Natural killer cell (primary cell): ENCODE measurements around the gene CASP1. TPM values are rescaled to one million over a fixed set of nuclear protein-coding genes. Genes with fewer than 3 reads are reported as not detected.

ENCODE experiments used
- ATAC-seq, 3 donors: fragments of 150-1000 bp in 2 of 3; fragments of 200-7000 bp in 1 of 3; cut with Tn5 transposase; 1 replicate in 1 of 3; 2 replicates in 2 of 3; pipeline ENCODE4 v1.10.0; 2021; ENCODE audit warnings: mild to moderate bottlenecking in 2 of 3, moderate library complexity in 2 of 3
- DNase-seq, 2 donors: peaks; one replicate each; pipeline versions ENCODE4 v3.0.0 to v3.0.0-alpha.2; 2013 to 2021; ENCODE audit warnings: mixed read lengths in 1 of 2
- H3K27ac ChIP-seq: one replicate; pipeline ENCODE4 v1.5.1; 2013; ENCODE audit warnings: mild to moderate bottlenecking, low read length
- H3K27me3 ChIP-seq: one replicate; pipeline ENCODE4 v1.6.1; 2013; ENCODE audit warnings: low read length; ENCODE audit not compliant: control insufficient read depth, insufficient read depth
- H3K36me3 ChIP-seq: one replicate; pipeline ENCODE4 v1.6.1; 2013; ENCODE audit warnings: low read length; ENCODE audit not compliant: control insufficient read depth, insufficient read depth
- H3K4me1 ChIP-seq: one replicate; pipeline ENCODE4 v1.6.1; 2013; ENCODE audit warnings: low read length; ENCODE audit not compliant: control insufficient read depth, insufficient read depth
- H3K4me3 ChIP-seq: one replicate; pipeline ENCODE4 v1.5.1; 2013; ENCODE audit warnings: low read length
- H3K9me3 ChIP-seq: one replicate; pipeline ENCODE4 v1.6.1; 2013; ENCODE audit warnings: low read length; ENCODE audit not compliant: control insufficient read depth, insufficient read depth
- H3K27ac Mint-ChIP-seq, 2 donors: one replicate each; pipeline ENCODE4 v1.8.0; 2022; ENCODE audit warnings: mild to moderate bottlenecking in 2 of 2, mixed read lengths in 2 of 2, moderate library complexity in 1 of 2
- H3K27me3 Mint-ChIP-seq, 2 donors: one replicate each; pipeline ENCODE4 v1.8.0; 2022; ENCODE audit warnings: low read depth in 2 of 2, mixed read lengths in 2 of 2
- H3K36me3 Mint-ChIP-seq: one replicate; pipeline ENCODE4 v1.8.0; 2022; ENCODE audit warnings: mixed read lengths
- H3K4me1 Mint-ChIP-seq, 2 donors: one replicate each; pipeline ENCODE4 v1.8.0; 2022; ENCODE audit warnings: mixed read lengths in 2 of 2
- H3K4me3 Mint-ChIP-seq: one replicate; pipeline ENCODE4 v1.8.0; 2022; ENCODE audit warnings: mild to moderate bottlenecking, moderate library complexity, mixed read lengths
- H3K9me3 Mint-ChIP-seq, 2 donors: one replicate each; pipeline ENCODE4 v1.8.0; 2022; ENCODE audit warnings: mixed read lengths in 2 of 2
- WGBS: methylation state at CpG from one replicate; pipeline ENCODE4 v1.1.7; 2013; ENCODE audit warnings: missing lambda C conversion rate; ENCODE audit not compliant: insufficient coverage; 5-methylcytosine and 5-hydroxymethylcytosine counted together
- intact Hi-C: fragments of 100-400 bp; cut with micrococcal nuclease; formaldehyde crosslinking; loops from one replicate; pipeline ENCODE4 v1.14.2; 2022
- total RNA-seq, 4 donors: library from RNA; stranded (reverse); fragments of 120-200 nt in 1 of 4; gene quantifications; one replicate each; pipeline versions ENCODE4 v1.2.3 to v1.2.4, GENCODE V29; 2013 to 2022
- TF ChIP-seq, protein P1 (sequence below): fragments of 200-600 bp; IDR thresholded peaks from one replicate; pipeline ENCODE4 v1.8.0; 2022; ENCODE audit warnings: antibody characterized with exemption

The CASP1 gene
- total RNA-seq, 3 donors from 2014 or later (not counting 1 experiment from before 2014, with no cell fraction given): 89.3 to 117 (median 93.8) TPM

DNA sequence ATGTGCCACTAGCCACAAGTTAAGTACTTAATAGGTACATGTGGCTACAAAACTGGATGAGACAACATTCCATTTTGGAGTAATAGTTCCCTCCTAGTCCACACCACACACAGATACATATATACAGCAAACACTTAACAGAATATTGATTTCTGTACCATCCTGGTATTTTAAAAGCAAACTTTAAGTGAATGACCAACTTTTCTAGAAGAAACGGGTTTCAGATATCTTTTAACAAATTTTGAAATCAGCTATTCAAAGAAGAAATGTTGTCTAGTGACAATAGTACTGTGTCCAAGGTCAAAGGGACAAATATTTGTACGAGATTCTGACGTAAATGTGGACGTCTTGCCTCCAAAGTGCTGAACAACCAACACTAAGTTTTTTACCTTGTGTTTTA is 22.5 kb upstream of the CASP1 start:
- ATAC-seq (no peak), DNase-seq (no peak)
- intact Hi-C loops: no loop called here
- TF ChIP-seq, protein P1, sequence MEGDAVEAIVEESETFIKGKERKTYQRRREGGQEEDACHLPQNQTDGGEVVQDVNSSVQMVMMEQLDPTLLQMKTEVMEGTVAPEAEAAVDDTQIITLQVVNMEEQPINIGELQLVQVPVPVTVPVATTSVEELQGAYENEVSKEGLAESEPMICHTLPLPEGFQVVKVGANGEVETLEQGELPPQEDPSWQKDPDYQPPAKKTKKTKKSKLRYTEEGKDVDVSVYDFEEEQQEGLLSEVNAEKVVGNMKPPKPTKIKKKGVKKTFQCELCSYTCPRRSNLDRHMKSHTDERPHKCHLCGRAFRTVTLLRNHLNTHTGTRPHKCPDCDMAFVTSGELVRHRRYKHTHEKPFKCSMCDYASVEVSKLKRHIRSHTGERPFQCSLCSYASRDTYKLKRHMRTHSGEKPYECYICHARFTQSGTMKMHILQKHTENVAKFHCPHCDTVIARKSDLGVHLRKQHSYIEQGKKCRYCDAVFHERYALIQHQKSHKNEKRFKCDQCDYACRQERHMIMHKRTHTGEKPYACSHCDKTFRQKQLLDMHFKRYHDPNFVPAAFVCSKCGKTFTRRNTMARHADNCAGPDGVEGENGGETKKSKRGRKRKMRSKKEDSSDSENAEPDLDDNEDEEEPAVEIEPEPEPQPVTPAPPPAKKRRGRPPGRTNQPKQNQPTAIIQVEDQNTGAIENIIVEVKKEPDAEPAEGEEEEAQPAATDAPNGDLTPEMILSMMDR: no peak
- Mint-ChIP-seq H3K9me3 (no peaks in the 10 kb centered on the region), H3K27me3 (peaks cover 5 to 7% of the 10 kb centered on the region in 2 donors), H3K36me3 (no peaks in the 10 kb centered on the region), H3K27ac (no peak overlapping the region), H3K4me3 (no peak overlapping the region), H3K4me1 (no peaks in the 10 kb centered on the region)
- no peaks in the 10 kb centered on the region for H3K9me3 ChIP-seq
- no peaks in the 10 kb centered on the region for H3K4me1 ChIP-seq
- WGBS: 63% methylated on average over 4 of the region's 4 CpGs
- H3K27me3 ChIP-seq: no peaks in the 10 kb centered on the region
- no peak overlapping the region for H3K27ac ChIP-seq
- no peak overlapping the region for H3K4me3 ChIP-seq
- no peaks in the 10 kb centered on the region for H3K36me3 ChIP-seq

DNA sequence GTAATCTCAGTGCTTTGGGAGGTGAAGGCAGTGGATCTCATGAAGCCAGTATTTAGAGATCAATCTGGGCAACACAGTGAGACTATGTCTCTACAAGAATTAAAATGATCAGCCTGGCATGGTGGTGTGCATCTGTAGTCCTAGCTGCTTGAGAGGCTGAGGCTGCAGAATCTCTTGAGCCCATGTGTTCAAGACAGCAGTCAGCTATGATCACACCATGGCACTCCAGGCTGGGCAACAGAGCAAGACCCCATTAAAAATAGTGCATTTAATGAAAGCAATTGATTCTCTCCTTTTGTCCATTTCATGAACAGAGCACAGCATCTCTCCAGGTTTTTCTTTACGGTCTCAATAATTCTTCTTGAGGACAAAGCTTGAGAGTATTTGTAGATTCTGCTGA is 21.5 kb upstream of the CASP1 start:
- H3K27ac ChIP-seq: no peak overlapping the region
- peaks cover 5 to 7% of the 10 kb centered on the region in 2 donors for H3K27me3 Mint-ChIP-seq
- intact Hi-C loops: no loop called here
- no peak overlapping the region for H3K27ac Mint-ChIP-seq
- no peaks in the 10 kb centered on the region for H3K36me3 ChIP-seq
- no peak overlapping the region for H3K4me3 Mint-ChIP-seq
- TF ChIP-seq, protein P1: no peak
- no peaks in the 10 kb centered on the region for H3K27me3 ChIP-seq
- H3K36me3 Mint-ChIP-seq: no peaks in the 10 kb centered on the region
- H3K9me3 Mint-ChIP-seq: no peaks in the 10 kb centered on the region
- H3K4me3 ChIP-seq: no peak overlapping the region
- DNase-seq (no peak), ATAC-seq (no peak)
- H3K4me1 Mint-ChIP-seq: no peaks in the 10 kb centered on the region
- no peaks in the 10 kb centered on the region for H3K9me3 ChIP-seq
- no peaks in the 10 kb centered on the region for H3K4me1 ChIP-seq
- WGBS: 100% methylated on average over 1 of the region's 1 CpG

DNA sequence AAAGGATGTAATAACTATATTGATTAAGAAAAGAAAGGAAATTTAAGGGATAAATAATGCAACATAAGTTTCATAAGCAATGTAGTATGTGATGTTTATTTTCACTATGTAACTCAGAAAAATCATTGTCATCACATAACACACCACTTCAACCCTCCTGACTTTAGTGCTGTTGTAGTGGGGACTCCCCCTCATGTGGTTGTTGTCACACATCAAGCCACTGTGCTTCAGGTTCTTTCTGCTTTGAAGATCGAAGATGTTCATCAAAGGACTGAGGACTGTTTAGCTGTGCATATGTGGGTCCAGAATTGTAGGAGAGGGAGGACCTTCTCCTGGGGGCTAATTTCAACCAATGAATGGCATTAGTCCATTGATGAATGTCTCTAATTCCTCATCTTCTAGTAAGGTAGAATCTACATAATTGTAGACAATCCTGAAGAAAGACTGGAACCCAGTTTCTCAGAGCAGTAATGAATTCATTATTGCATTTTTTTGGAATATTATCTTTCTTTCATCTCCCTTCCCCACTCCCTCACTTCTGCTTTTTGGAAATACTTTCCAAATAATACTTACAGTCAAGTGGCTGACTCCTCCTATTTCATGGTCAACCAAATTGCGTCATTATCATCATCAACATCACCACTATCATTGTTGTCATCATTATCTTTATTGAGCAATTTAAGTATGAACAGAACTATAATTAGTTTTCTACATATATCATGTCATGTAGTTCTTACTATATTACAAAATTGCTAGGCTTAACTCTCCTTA is 20.0 kb upstream of the CASP1 start:
- no peak overlapping the region for H3K4me3 ChIP-seq
- 85% methylated on average over 2 of the region's 2 CpGs for WGBS
- DNase-seq: peak in 1 of 2 donors; percentile 11
- TF ChIP-seq, protein P1: no peak
- no peak overlapping the region for H3K27ac ChIP-seq
- no peaks in the 10 kb centered on the region for H3K27me3 ChIP-seq
- H3K9me3 ChIP-seq: no peaks in the 10 kb centered on the region
- no peaks in the 10 kb centered on the region for H3K36me3 ChIP-seq
- ATAC-seq: peak; percentile 32 to 61 (median 55)
- Mint-ChIP-seq H3K27ac (no peak overlapping the region), H3K4me1 (no peaks in the 10 kb centered on the region), H3K36me3 (no peaks in the 10 kb centered on the region), H3K9me3 (no peaks in the 10 kb centered on the region), H3K27me3 (peaks cover 0 to 7% of the 10 kb centered on the region in 2 donors), H3K4me3 (no peak overlapping the region)
- H3K4me1 ChIP-seq: no peaks in the 10 kb centered on the region
- intact Hi-C loops: no loop called here

DNA sequence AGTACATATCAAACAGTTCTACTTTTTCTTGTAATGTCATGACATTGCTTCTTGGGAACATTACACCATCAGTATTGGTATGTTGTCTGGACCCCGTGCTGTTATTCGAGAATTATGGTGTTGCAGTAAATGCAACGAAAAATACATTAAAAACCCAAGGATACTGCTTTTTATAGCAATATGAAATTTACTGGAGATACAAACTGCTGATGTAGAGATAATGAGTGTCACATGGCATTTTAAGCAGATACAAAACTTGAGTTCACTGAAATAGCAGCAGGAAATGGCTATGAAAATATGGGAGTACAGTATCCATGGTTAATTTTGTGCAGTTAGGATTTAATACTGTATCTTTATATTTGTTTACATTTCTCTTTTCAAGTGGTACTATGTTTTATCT is 17.5 kb upstream of the CASP1 start:
- no peak for DNase-seq
- H3K4me3 ChIP-seq: no peak overlapping the region
- TF ChIP-seq, protein P1: no peak
- ATAC-seq: no peak
- 100% methylated on average over 3 of the region's 3 CpGs for WGBS
- H3K27me3 Mint-ChIP-seq: peaks cover 0 to 7% of the 10 kb centered on the region in 2 donors
- H3K9me3 ChIP-seq: no peaks in the 10 kb centered on the region
- no peaks in the 10 kb centered on the region for H3K27me3 ChIP-seq
- H3K27ac ChIP-seq: no peak overlapping the region
- H3K36me3 ChIP-seq: no peaks in the 10 kb centered on the region
- H3K27ac Mint-ChIP-seq: no peak overlapping the region
- no peaks in the 10 kb centered on the region for H3K9me3 Mint-ChIP-seq
- H3K4me3 Mint-ChIP-seq: no peak overlapping the region
- H3K36me3 Mint-ChIP-seq: no peaks in the 10 kb centered on the region
- intact Hi-C loops: no loop called here
- H3K4me1 ChIP-seq: no peaks in the 10 kb centered on the region
- H3K4me1 Mint-ChIP-seq: no peaks in the 10 kb centered on the region
